Measurements from ENCODE around the gene TMEM120B.
"Not testable (repeated sequence)": the region's sequence is repeated elsewhere in the genome, so short reads cannot be mapped to it uniquely, and the experiment has no call there.

Gene TMEM120B

DNA sequence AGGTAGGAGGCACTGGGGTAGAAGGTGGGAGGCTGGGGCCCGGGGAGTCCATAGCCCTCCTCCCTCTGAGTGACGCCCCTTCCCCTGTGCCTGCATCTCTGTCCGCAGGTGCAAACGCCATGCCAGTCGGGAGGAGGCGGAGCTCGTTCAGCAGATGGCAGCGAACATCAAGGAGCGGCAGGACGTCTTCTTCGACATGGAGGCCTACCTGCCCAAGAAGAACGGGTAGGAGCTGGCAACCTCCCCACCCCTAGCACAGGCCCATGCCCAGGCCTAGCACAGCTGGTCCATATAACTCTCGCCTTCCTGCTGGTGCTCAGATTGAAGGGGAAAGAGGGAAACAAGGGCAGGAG, 35.6 kb downstream of the TMEM120B start:
- DNase-seq (ENCODE audit: low read depth) = no peak

DNA sequence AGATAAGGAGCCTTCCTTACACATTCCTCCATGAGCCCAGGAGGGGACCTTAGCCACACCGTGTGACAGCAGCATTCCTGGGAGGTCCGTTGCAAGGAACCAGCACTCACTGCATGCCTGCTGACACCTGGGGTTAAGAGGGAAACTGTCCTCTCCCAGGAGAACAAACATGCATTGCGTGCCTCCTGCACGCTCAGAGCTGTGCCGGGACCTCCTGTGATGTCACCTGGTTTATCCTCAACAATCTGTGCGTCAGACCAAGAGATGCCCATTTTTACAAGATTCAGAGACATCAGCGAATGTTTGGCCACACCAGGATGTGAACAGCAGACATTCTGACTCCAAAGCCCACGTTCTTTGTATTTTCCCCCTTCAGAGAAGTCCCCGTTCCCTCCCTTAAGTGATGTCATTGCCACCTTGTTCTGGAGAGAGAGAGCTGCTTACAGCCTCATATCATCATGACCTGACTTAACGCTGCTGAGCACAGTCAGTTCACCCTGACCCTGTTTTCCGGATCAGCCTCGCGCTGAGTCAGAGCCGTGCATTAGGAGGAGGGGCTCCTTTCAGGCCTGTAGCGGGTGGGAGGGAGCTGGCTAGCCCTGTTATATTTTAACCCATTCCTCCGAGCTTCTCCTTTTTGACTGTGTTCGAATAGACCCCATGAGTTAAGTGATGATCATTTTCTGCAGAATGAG, 36.2 kb downstream of the TMEM120B start:
- no peak for DNase-seq (ENCODE audit: low read depth)

DNA sequence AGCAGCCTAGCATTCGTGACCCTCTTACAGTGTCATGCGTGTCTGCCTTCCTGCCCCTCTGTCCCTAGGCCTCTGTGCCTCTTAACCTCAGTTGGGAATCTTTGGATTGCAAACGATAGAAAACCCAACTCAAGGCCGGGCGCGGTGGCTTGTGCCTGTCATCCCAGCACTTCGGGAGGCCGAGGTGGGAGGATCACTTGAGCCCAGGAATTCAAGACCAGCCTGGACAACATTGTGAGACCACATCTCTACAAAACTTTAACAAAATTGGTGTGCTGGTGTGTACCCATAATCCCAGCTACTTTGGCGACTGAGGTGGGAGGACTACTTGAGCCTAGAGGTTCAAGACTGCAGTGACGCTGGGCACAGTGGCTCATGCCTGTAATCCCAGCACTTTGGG, 36.7 kb downstream of the TMEM120B start:
- no peak for DNase-seq (ENCODE audit: low read depth)

DNA sequence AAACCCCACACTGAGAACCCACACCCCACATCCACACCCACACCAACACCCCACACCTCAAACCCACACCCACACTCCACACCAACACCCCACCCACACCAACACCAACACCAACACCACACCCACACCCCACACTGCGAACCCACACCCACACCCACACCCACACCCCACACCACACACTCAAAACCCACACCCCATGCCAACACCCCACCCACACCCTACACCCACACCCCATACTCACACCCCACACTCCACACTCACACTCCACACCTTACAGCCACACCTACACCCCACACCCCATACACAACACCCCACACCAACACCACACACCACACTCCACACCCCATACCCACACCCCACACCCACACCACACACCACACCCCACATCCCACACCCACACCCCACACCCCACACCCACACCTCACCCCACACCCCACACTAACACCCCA, 38.0 kb downstream of the TMEM120B start:
- DNase-seq (ENCODE audit: low read depth) = no peak

- no peak for DNase-seq (ENCODE audit: low read depth)
Measured at GRCh38 chr12:121751034-121751433, 38.5 kb downstream of the TMEM120B start.

GRCh38 chr12:121751749-121752351, 39.3 kb downstream of the TMEM120B start:
- no peak for DNase-seq (ENCODE audit: low read depth)

- DNase-seq (ENCODE audit: low read depth) = no peak
Measured at GRCh38 chr12:121753844-121754264, 41.3 kb downstream of the TMEM120B start.

GRCh38 chr12:121754836-121755235, 42.3 kb downstream of the TMEM120B start:
- no peak for DNase-seq (ENCODE audit: low read depth)

- DNase-seq (ENCODE audit: low read depth) = no peak
Measured at GRCh38 chr12:121755591-121755990, 43.0 kb downstream of the TMEM120B start.

GRCh38 chr12:121758536-121758935, 46.0 kb downstream of the TMEM120B start:
- not testable (repeated sequence) for DNase-seq (ENCODE audit: low read depth)

- no peak for DNase-seq (ENCODE audit: low read depth)
Measured at GRCh38 chr12:121762269-121762668, 49.7 kb downstream of the TMEM120B start.

- DNase-seq (ENCODE audit: low read depth) = no peak
Measured at GRCh38 chr12:121764808-121765207, 52.3 kb downstream of the TMEM120B start.

DNA sequence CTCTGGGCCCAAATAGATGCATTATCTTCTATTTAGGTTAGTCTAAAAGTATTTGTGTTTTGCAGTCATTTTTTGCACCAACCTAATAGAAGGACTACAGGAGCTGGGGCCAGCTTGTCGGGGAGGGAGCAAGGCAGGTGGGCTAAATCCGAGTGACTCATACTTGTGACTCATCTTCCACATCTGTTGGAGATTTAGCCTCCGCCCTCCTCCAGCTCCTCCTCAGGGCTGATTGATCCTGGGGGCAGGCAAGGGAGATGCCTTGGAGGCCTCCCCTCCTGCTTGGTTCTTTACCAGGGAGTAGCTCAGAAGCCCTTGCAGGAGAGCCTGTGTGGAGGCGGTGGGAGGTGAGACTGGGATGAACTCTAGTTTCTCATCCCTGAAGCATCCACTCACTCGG, 53.0 kb downstream of the TMEM120B start:
- no peak for DNase-seq (ENCODE audit: low read depth)

DNA sequence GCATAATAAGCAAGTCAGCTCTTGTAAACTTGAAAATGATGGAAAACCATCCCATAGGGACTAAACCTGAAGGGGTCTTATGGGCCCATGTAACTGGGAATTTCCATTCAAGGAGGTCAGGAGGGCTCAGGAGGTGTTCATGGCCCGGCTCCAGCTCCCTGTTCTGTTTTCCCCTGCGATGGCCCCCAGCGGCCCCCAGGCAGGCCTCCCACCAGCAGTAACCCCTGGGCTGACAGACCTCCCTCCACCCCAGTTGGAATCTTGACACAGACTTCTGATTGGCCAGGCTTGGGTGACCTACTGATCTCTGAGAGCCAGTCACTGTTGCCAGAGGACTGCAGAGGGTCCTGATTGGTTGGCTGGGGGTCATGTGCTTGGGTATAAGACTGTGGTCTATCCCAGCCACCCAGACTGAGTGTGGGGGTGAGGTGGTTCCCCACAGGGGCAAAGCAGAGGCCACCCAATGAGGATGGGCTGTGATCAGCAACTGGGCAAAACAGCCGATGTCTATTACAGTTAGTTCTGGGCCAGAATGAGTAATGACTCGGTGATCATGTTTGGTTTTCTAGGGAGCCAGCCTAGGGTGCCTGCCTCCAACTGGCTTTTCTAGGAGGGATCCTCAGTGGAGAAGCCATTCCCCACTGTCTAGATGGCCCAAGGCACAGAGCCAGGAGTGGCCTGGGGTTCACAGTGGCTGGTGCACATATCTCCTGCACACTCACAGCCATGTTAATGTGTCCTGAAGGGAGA, 53.9 kb downstream of the TMEM120B start:
- DNase-seq (ENCODE audit: low read depth) = no peak

- no peak for DNase-seq (ENCODE audit: low read depth)
Measured at GRCh38 chr12:121767525-121768016, 55.0 kb downstream of the TMEM120B start.

GRCh38 chr12:121769297-121769830, 56.8 kb downstream of the TMEM120B start:
- no peak for DNase-seq (ENCODE audit: low read depth)

- DNase-seq (ENCODE audit: low read depth) = no peak
Measured at GRCh38 chr12:121769831-121770301, 57.3 kb downstream of the TMEM120B start.

- DNase-seq (ENCODE audit: low read depth) = no peak
Measured at GRCh38 chr12:121770388-121770787, 57.8 kb downstream of the TMEM120B start.

DNA sequence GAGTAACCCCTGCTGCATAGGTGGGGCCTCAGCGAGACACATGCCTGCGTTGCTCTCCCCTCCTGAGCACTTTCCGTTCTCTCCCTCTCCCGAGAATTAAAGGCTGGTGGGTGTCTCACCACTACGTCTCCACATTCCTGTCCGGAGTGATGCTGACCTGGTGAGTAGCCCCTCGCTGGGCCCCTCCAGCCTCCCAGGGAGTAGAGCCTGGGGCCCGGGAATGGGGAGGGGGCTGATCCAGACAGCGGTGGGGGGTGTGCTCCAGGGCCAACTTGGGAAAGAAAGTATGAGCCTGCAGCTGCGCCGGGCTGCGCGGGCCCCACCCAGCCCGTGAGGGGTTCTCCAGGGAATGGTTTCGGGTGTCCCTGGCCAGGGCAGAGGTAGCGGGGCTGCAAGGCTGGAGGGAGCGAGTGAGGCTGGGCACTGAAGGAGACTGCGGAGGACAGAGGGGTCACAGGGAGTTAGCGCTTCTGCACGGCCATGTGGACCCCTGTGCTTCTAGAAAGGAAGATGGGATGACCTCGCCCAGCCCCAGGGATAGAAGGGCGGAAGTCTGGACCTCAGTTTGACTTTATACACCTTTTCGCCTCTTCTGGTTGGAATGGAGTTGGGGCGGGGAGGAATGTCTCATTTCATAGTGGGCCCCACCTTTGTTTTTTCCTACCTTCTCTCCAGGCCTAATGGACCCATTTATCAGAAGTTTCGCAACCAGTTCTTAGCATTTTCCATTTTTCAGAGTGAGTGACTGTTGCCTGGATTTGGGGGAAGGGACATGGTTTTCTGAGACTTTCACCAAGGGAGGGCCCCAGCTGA, 58.5 kb downstream of the TMEM120B start:
- no peak for DNase-seq (ENCODE audit: low read depth)

DNA sequence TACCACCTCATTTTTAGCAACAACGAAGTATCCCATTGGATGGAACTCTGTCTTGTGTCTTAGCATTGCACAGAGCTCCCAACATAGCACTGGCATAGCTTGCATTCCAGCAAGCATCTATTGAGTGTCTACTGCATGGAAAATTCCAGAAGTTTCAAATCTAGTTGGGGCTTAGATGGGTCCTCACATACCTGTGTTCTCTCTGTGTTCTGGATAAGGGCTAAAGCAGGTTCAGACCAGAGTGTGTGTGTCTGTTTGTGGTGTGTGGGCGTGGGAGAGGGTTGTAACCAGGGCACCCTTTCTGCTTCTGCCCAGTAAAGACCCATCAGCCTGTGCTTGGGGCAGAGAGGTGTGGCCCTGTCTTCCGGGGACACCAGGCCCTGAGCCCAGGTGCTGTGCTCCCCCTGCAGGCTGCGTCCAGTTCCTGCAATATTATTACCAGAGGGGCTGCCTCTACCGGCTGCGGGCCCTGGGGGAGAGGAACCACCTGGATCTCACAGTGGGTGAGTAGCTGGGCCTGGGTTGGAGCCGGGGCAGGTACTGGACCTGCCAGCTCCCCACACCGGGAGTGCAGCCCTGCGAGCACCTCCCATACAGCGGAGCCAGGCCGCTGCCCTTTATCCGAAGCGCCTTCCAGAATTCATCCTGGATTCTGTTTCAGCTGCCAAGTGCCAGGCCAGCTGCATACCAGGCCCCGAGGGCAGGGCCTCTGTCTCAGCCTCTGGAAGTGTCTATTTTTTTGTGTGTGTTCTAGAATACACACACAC, 60.6 kb downstream of the TMEM120B start:
- DNase-seq (ENCODE audit: low read depth) = peak; percentile 60

DNA sequence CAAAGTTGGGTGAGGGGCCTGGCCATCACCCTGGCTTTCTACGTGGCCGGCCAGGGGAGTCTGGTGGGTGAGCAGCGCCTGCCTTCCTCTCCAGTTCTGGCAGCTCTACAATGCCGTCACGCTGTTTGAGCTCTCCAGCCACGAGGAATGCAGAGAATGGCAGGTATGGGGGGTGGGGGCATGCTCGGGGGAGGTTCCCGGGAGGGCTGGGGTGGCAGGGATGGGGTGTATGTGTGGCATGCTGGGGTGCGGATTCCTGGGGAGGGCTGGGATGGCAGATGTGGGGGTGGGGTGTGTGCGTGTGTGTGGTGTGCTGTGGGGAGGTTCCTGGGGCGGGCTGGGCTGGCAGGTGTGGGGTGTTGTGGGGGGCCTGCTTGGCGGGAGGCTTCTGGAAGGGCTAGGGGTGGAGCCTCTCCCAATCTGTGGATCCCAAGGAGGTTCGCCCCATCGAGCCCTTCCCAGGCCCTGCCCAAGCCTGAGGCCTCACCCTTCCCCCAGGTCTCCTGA, 62.5 kb downstream of the TMEM120B start:
- no peak for DNase-seq (ENCODE audit: low read depth)

Measured in activated T-helper 9 cell treated with anti-CD3 and anti-CD28 coated beads, Interleukin-2, amount 50 U/mL, for 16 hours (primary cell).